A172 (cell line): ENCODE results near the gene CRHBP. TPM values are rescaled to one million over a fixed set of nuclear protein-coding genes. Genes with fewer than 3 reads are reported as not detected.
"Not testable (repeated sequence)": the region's sequence is repeated elsewhere in the genome, so short reads cannot be mapped to it uniquely, and the experiment has no call there.

ENCODE experiments used
- DNase-seq: peaks from one replicate; pipeline ENCODE4 v3.0.0-alpha.2; 2015; ENCODE audit warnings: low spot score
- total RNA-seq: library from RNA; depleted of rRNA; stranded (reverse); fragments of >200 nt; shearing (Covaris generic); gene quantifications from 2 replicates; pipeline ENCODE4 v1.2.3, GENCODE V29; 2014

The CRHBP gene
- total RNA-seq, 1 experiment from 2014 or later, result not detected

GRCh38 chr5:76958991-76959767 lies 6.3 kb downstream of the CRHBP start:
- peak; percentile 85 for DNase-seq

GRCh38 chr5:76960004-76960625 lies 7.3 kb downstream of the CRHBP start:
- peak; percentile 83 for DNase-seq

- no peak for DNase-seq
These were observed 11.2 kb downstream of the CRHBP start for GRCh38 chr5:76964060-76964459.

- DNase-seq, result no peak
These were observed 18.7 kb downstream of the CRHBP start for GRCh38 chr5:76971511-76971910.

- no peak for DNase-seq
These were observed 19.8 kb downstream of the CRHBP start for GRCh38 chr5:76972689-76973088.

- no peak for DNase-seq
These were observed 21.9 kb downstream of the CRHBP start for GRCh38 chr5:76974785-76975184.

GRCh38 chr5:76978869-76979268 lies 26.0 kb downstream of the CRHBP start:
- DNase-seq, result no peak

GRCh38 chr5:76980518-76981144 lies 27.8 kb downstream of the CRHBP start:
- no peak for DNase-seq

GRCh38 chr5:76982450-76982849 lies 29.6 kb downstream of the CRHBP start:
- DNase-seq, result no peak

- peak; percentile 25 for DNase-seq
These were observed 30.6 kb downstream of the CRHBP start for GRCh38 chr5:76983468-76983867.

GRCh38 chr5:76986825-76987526 lies 34.1 kb downstream of the CRHBP start:
- no peak for DNase-seq

- no peak for DNase-seq
These were observed 38.1 kb downstream of the CRHBP start for GRCh38 chr5:76990899-76991459.

GRCh38 chr5:76993436-76993835 lies 40.6 kb downstream of the CRHBP start:
- DNase-seq, result not testable (repeated sequence)

- no peak for DNase-seq
These were observed 41.5 kb downstream of the CRHBP start for GRCh38 chr5:76994337-76994736.

GRCh38 chr5:76998251-76998650 lies 45.4 kb downstream of the CRHBP start:
- DNase-seq, result not testable (repeated sequence)

- peak; percentile 63 for DNase-seq
These were observed 46.6 kb downstream of the CRHBP start for GRCh38 chr5:76999451-76999850.

- DNase-seq, result no peak
These were observed 50.4 kb downstream of the CRHBP start for GRCh38 chr5:77003246-77003645.

- DNase-seq, result no peak
These were observed 53.3 kb downstream of the CRHBP start for GRCh38 chr5:77006124-77006523.

GRCh38 chr5:77008413-77008812 lies 55.6 kb downstream of the CRHBP start:
- DNase-seq, result no peak

GRCh38 chr5:77010243-77010642 lies 57.4 kb downstream of the CRHBP start:
- no peak for DNase-seq

- DNase-seq, result no peak
These were observed 58.7 kb downstream of the CRHBP start for GRCh38 chr5:77011498-77011897.

- DNase-seq, result peak; percentile 30
These were observed 59.8 kb downstream of the CRHBP start for GRCh38 chr5:77012601-77013000.
